GM19240 (cell line): ENCODE data around the gene NXPE2.

Experiments used
- DNase-seq: peaks from one replicate; pipeline ENCODE4 v3.0.0; 2011; ENCODE audit warnings: low spot score; ENCODE audit not compliant: insufficient read length

NXPE2 gene

GRCh38 chr11:114745150-114745671 lies 66.9 kb downstream of the NXPE2 start:
- DNase-seq = no peak

GRCh38 chr11:114746013-114746412 lies 67.7 kb downstream of the NXPE2 start:
- no peak for DNase-seq
